Liver (tissue), 9 donors: Measurements from ENCODE around the gene ANKRD28. TPM values are rescaled to one million over a fixed set of nuclear protein-coding genes. Genes with fewer than 3 reads are reported as not detected.
"Not testable (repeated sequence)": the region's sequence is repeated elsewhere in the genome, so short reads cannot be mapped to it uniquely, and the experiment has no call there.

ENCODE experiments used
- DNase-seq: peaks from one replicate; pipeline ENCODE4 v3.0.0-alpha.2; 2017; ENCODE audit warnings: low spot score
- H3K27ac ChIP-seq, 2 donors: one replicate each; pipeline ENCODE4 v1.7.0; 2013; ENCODE audit warnings: inconsistent platforms in 2 of 2, low read length in 2 of 2, control low read depth in 1 of 2, low read depth in 1 of 2, mild to moderate bottlenecking in 1 of 2
- H3K27me3 ChIP-seq, 4 donors: one replicate each; pipeline versions ENCODE4 v1.6.1 to v1.7.0; 2013; ENCODE audit warnings: low read length in 3 of 4, inconsistent platforms in 1 of 4, mild to moderate bottlenecking in 1 of 4, moderate library complexity in 1 of 4; ENCODE audit not compliant: control insufficient read depth in 4 of 4, insufficient read depth in 4 of 4
- H3K36me3 ChIP-seq, 4 donors: one replicate each; pipeline versions ENCODE4 v1.6.1 to v1.7.0; 2013; ENCODE audit warnings: low read length in 3 of 4, mild to moderate bottlenecking in 3 of 4, low read depth in 1 of 4, moderate library complexity in 1 of 4; ENCODE audit not compliant: control insufficient read depth in 4 of 4, insufficient read depth in 3 of 4
- H3K4me1 ChIP-seq, 4 donors: one replicate each; pipeline versions ENCODE4 v1.6.1 to v1.7.0; 2013; ENCODE audit warnings: low read length in 3 of 4, mild to moderate bottlenecking in 3 of 4, moderate library complexity in 1 of 4; ENCODE audit not compliant: control insufficient read depth in 4 of 4, insufficient read depth in 4 of 4
- H3K4me3 ChIP-seq, 3 donors: one replicate each; pipeline versions ENCODE4 v1.6.1 to v1.7.0; 2013; ENCODE audit warnings: low read length in 3 of 3, control low read depth in 1 of 3, low read depth in 1 of 3, mild to moderate bottlenecking in 1 of 3
- H3K9ac ChIP-seq, 2 donors: one replicate each; pipeline ENCODE4 v1.7.0; 2013; ENCODE audit warnings: low read length in 2 of 2, mild to moderate bottlenecking in 2 of 2, moderate library complexity in 2 of 2, control low read depth in 1 of 2, low read depth in 1 of 2
- H3K9me3 ChIP-seq, 4 donors: one replicate each; pipeline versions ENCODE4 v1.6.1 to v1.7.0; 2013; ENCODE audit warnings: low read length in 3 of 4; ENCODE audit not compliant: control insufficient read depth in 4 of 4
- EGR1 ChIP-seq, 2 donors: IDR thresholded peaks; 2 replicates each; pipeline ENCODE4 v1.6.1; 2016 to 2018; ENCODE audit warnings: antibody characterized with exemption in 2 of 2, low read depth in 2 of 2
- FOXA1 ChIP-seq: IDR thresholded peaks from 2 replicates; pipeline ENCODE4 v1.6.1; 2016; ENCODE audit warnings: antibody characterized with exemption
- FOXA2 ChIP-seq: IDR thresholded peaks from 2 replicates; pipeline ENCODE4 v1.6.1; 2016; ENCODE audit warnings: antibody characterized with exemption
- GABPA ChIP-seq, 2 donors: IDR thresholded peaks in 1 of 2; conservative IDR thresholded peaks in 1 of 2; 2 replicates each; pipeline ENCODE4 v1.6.1; 2016; ENCODE audit warnings: antibody characterized with exemption in 2 of 2, mild to moderate bottlenecking in 1 of 2, moderate library complexity in 1 of 2
- JUND ChIP-seq, 2 donors: IDR thresholded peaks; 2 replicates each; pipeline ENCODE4 v1.6.1; 2016; ENCODE audit warnings: antibody characterized with exemption in 2 of 2
- NR2F2 ChIP-seq: IDR thresholded peaks from 2 replicates; pipeline ENCODE4 v1.6.1; 2016; ENCODE audit warnings: antibody characterized with exemption
- RAD21 ChIP-seq, 2 donors: IDR thresholded peaks; 2 replicates each; pipeline ENCODE4 v1.6.1; 2016; ENCODE audit warnings: antibody characterized with exemption in 2 of 2, mild to moderate bottlenecking in 2 of 2
- RXRA ChIP-seq, 2 donors: IDR thresholded peaks; 2 replicates each; pipeline ENCODE4 v1.6.1; 2017 to 2018; ENCODE audit warnings: antibody characterized with exemption in 2 of 2, mild to moderate bottlenecking in 1 of 2
- SP1 ChIP-seq: IDR thresholded peaks from 2 replicates; pipeline ENCODE4 v1.6.1; 2018; ENCODE audit warnings: antibody characterized with exemption, mild to moderate bottlenecking
- TAF1 ChIP-seq: conservative IDR thresholded peaks from 2 replicates; pipeline ENCODE4 v1.6.1; 2016; ENCODE audit warnings: antibody characterized with exemption, mild to moderate bottlenecking
- YY1 ChIP-seq: IDR thresholded peaks from 2 replicates; pipeline ENCODE4 v1.6.1; 2016; ENCODE audit warnings: antibody characterized with exemption, mild to moderate bottlenecking
- ZBTB33 ChIP-seq: IDR thresholded peaks from 2 replicates; pipeline ENCODE4 v1.6.1; 2016; ENCODE audit warnings: antibody characterized with exemption
- WGBS: extraction: QIAGEN DNeasy Blood & Tissue Kit; methylation state at CpG from one replicate; pipeline ENCODE4 v1.1.7; 2013; 5-methylcytosine and 5-hydroxymethylcytosine counted together
- polyA plus RNA-seq, 2 donors: library from polyadenylated mRNA; stranded (reverse) in 1 of 2; unstranded in 1 of 2; fragments of 200-250 nt in 1 of 2; fragments of >200 nt in 1 of 2; fragmentation: Nextera tagmentation in 1 of 2; extraction: Ambion mirVana in 1 of 2; gene quantifications; one replicate each; pipeline versions ENCODE4 v1.2.1 to v1.2.3, GENCODE V29; 2013 to 2015
- total RNA-seq, 2 donors: library from RNA; depleted of rRNA; stranded (reverse); fragments of >200 nt; gene quantifications; one replicate each; pipeline ENCODE4 v1.2.3, GENCODE V29; 2014
- TF ChIP-seq, protein P1 (sequence below): fragments of 150-350 bp; IDR thresholded peaks from 2 replicates; pipeline ENCODE4 v1.5.1; 2017; ENCODE audit warnings: improper control_type of control experiment, low read depth, low read length; ENCODE audit not compliant: missing input control
- TF ChIP-seq, protein P2 (sequence below): IDR thresholded peaks from 2 replicates; pipeline ENCODE4 v1.6.1; 2016; ENCODE audit warnings: antibody characterized with exemption, mild to moderate bottlenecking
- TF ChIP-seq, protein P3 (sequence below): IDR thresholded peaks from 2 replicates; pipeline ENCODE4 v1.6.1; 2016; ENCODE audit warnings: antibody characterized with exemption
- donor health status: healthy.
- donor health status: healthy.
- donor health status: healthy.
- donor health status: healthy.
- donor health status: healthy.

ANKRD28 gene
- total and polyA plus RNA-seq, 4 donors: 9.2 to 39.1 (median 16.8) TPM

DNA sequence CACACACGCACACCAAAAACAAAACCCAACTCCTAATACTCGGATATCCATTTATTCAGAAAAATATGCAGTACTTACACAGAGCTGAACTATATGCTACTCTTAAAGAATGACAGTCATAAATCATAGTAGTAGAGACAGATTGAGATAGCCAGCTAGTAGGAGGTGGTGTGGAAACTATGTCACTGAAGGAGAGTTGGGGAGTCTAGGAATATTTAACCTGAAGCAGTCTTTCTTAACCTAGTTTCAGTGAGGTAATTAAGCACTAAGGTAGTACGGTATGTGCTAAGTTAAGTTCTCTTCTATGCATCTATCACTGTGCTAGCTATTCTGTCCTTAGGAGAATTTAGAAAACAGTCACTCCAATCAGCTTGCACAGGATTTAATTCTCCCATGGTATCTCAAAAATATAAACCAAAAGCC is 54.2 kb downstream of the ANKRD28 start:
- DNase-seq: no peak

GRCh38 chr3:15742236-15742635 is 55.5 kb downstream of the ANKRD28 start:
- not testable (repeated sequence) for H3K9ac ChIP-seq, DNase-seq, H3K9me3 ChIP-seq, H3K36me3 ChIP-seq, H3K4me1 ChIP-seq, H3K27me3 ChIP-seq, H3K27ac ChIP-seq, H3K4me3 ChIP-seq
- WGBS: over 99% methylated on average over 18 of the region's 26 CpGs

More for the DNA sequence above, 54.2 kb downstream of the ANKRD28 start:
- Histone ChIP-seq H3K36me3 (peaks cover 0 to 1% (median 0%) of the 10 kb centered on the region in 4 donors), H3K27me3 (no peaks in the 10 kb centered on the region), H3K9me3 (no peaks in the 10 kb centered on the region), H3K4me1 (peaks cover 0 to 8% (median 7%) of the 10 kb centered on the region in 4 donors), H3K9ac (no peak overlapping the region), H3K27ac (no peak overlapping the region), H3K4me3 (no peak overlapping the region)
- WGBS: 76% methylated on average over 3 of the region's 3 CpGs
- TF ChIP-seq NR2F2 (no peak), RXRA (IDR thresholded peaks at IDR 0.05) (no peak), YY1 (no peak), FOXA2 (no peak), EGR1 (IDR thresholded peaks at IDR 0.05; ENCODE audit: low read depth in 2 of 2) (no peak), FOXA1 (no peak)

DNA sequence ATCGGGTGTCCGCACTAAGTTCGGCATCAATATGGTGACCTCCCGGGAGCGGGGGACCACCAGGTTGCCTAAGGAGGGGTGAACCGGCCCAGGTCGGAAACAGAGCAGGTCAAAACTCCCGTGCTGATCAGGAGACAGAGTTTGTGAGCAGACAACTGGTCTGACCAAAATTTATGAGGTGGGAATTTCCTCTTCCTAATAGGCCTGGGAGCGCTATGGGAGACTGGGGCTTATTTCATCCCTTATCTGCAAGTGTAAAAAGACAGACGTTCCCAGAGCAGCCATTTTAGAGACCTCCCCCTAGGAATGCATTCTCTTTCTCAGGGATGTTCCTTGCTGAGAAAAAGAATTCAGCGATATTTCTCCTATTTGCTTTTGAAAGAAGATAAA is 59.2 kb downstream of the ANKRD28 start:
- H3K9ac ChIP-seq, DNase-seq, H3K36me3 ChIP-seq, H3K4me1 ChIP-seq, H3K27ac ChIP-seq, H3K9me3 ChIP-seq, H3K27me3 ChIP-seq, H3K4me3 ChIP-seq: not testable (repeated sequence)
- WGBS: 98% methylated on average over 8 of the region's 11 CpGs

DNA sequence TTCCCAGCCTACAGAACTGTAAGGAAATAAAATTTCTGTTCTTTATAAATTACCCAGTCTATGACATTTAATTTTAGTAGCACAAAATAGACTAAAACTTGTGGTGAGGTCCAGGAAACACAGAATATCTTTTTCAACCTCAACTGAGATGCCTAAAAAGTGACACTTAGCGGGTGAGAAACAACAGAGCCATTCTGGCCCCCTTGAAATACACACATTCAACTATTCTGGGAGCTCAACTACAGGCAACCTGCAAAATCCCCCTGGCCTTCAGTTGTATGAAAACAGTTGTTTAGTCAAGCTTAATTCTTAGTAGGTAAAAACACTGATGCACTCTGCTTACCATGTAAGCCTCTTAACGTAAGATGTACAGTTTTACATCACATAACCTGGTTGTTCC is 66.8 kb downstream of the ANKRD28 start:
- H3K27ac ChIP-seq: no peak overlapping the region
- no peak overlapping the region for H3K4me3 ChIP-seq
- no peak for DNase-seq
- H3K4me1 ChIP-seq: no peaks in the 10 kb centered on the region
- H3K9me3 ChIP-seq: no peaks in the 10 kb centered on the region
- no peaks in the 10 kb centered on the region for H3K27me3 ChIP-seq
- no peak overlapping the region for H3K9ac ChIP-seq
- WGBS: 97% methylated on average over 2 of the region's 2 CpGs
- H3K36me3 ChIP-seq: peaks cover 0 to 20% (median 7%) of the 10 kb centered on the region in 4 donors
- TF ChIP-seq RXRA (IDR thresholded peaks at IDR 0.05) (no peak), FOXA1 (no peak), GABPA (IDR thresholded peaks at IDR 0.05 in 1 of 2, conservative IDR thresholded peaks at IDR 0.05 in 1 of 2) (no peak), RAD21 (IDR thresholded peaks at IDR 0.05) (no peak), JUND (IDR thresholded peaks at IDR 0.05) (no peak), NR2F2 (no peak), TAF1 (no peak), ZBTB33 (no peak), SP1 (no peak), YY1 (no peak)
- TF ChIP-seq, protein P1, sequence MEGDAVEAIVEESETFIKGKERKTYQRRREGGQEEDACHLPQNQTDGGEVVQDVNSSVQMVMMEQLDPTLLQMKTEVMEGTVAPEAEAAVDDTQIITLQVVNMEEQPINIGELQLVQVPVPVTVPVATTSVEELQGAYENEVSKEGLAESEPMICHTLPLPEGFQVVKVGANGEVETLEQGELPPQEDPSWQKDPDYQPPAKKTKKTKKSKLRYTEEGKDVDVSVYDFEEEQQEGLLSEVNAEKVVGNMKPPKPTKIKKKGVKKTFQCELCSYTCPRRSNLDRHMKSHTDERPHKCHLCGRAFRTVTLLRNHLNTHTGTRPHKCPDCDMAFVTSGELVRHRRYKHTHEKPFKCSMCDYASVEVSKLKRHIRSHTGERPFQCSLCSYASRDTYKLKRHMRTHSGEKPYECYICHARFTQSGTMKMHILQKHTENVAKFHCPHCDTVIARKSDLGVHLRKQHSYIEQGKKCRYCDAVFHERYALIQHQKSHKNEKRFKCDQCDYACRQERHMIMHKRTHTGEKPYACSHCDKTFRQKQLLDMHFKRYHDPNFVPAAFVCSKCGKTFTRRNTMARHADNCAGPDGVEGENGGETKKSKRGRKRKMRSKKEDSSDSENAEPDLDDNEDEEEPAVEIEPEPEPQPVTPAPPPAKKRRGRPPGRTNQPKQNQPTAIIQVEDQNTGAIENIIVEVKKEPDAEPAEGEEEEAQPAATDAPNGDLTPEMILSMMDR: no peak
- TF ChIP-seq, protein P2, sequence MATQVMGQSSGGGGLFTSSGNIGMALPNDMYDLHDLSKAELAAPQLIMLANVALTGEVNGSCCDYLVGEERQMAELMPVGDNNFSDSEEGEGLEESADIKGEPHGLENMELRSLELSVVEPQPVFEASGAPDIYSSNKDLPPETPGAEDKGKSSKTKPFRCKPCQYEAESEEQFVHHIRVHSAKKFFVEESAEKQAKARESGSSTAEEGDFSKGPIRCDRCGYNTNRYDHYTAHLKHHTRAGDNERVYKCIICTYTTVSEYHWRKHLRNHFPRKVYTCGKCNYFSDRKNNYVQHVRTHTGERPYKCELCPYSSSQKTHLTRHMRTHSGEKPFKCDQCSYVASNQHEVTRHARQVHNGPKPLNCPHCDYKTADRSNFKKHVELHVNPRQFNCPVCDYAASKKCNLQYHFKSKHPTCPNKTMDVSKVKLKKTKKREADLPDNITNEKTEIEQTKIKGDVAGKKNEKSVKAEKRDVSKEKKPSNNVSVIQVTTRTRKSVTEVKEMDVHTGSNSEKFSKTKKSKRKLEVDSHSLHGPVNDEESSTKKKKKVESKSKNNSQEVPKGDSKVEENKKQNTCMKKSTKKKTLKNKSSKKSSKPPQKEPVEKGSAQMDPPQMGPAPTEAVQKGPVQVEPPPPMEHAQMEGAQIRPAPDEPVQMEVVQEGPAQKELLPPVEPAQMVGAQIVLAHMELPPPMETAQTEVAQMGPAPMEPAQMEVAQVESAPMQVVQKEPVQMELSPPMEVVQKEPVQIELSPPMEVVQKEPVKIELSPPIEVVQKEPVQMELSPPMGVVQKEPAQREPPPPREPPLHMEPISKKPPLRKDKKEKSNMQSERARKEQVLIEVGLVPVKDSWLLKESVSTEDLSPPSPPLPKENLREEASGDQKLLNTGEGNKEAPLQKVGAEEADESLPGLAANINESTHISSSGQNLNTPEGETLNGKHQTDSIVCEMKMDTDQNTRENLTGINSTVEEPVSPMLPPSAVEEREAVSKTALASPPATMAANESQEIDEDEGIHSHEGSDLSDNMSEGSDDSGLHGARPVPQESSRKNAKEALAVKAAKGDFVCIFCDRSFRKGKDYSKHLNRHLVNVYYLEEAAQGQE: no peak
- TF ChIP-seq, protein P3, sequence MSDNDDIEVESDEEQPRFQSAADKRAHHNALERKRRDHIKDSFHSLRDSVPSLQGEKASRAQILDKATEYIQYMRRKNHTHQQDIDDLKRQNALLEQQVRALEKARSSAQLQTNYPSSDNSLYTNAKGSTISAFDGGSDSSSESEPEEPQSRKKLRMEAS: no peak
